HG03025 (cell line): ENCODE data around the gene COX10.

ENCODE experiments used
- ATAC-seq: cut with Tn5 transposase; IDR thresholded peaks from one replicate; pipeline ENCODE4 v1.9.1; 2021; ENCODE audit warnings: mild to moderate bottlenecking, moderate library complexity; ENCODE audit not compliant: unreplicated experiment, low FRiP score

The COX10 gene

GRCh38 chr17:14068542-14069250 is 608 bp upstream of the COX10 start:
- ATAC-seq: peak; percentile 25

- no peak for ATAC-seq
Observed at GRCh38 chr17:14070344-14070984, 1.2 kb downstream of the COX10 start.

GRCh38 chr17:14072881-14073280 is 3.6 kb downstream of the COX10 start:
- ATAC-seq: no peak

- ATAC-seq: no peak
Observed at GRCh38 chr17:14078027-14078426, 8.7 kb downstream of the COX10 start.

GRCh38 chr17:14080847-14081251 is 11.5 kb downstream of the COX10 start:
- ATAC-seq: no peak

GRCh38 chr17:14082848-14083247 is 13.5 kb downstream of the COX10 start:
- no peak for ATAC-seq

GRCh38 chr17:14084955-14085354 is 15.7 kb downstream of the COX10 start:
- ATAC-seq: no peak

GRCh38 chr17:14086189-14086588 is 16.9 kb downstream of the COX10 start:
- no peak for ATAC-seq

- no peak for ATAC-seq
Observed at GRCh38 chr17:14089179-14089578, 19.9 kb downstream of the COX10 start.

GRCh38 chr17:14091367-14091766 is 22.1 kb downstream of the COX10 start:
- ATAC-seq: no peak

GRCh38 chr17:14092808-14093207 is 23.5 kb downstream of the COX10 start:
- no peak for ATAC-seq

GRCh38 chr17:14094676-14095601 is 25.6 kb downstream of the COX10 start:
- ATAC-seq: no peak

GRCh38 chr17:14095631-14096030 is 26.3 kb downstream of the COX10 start:
- ATAC-seq: no peak

- no peak for ATAC-seq
Observed at GRCh38 chr17:14098246-14098645, 28.9 kb downstream of the COX10 start.

- no peak for ATAC-seq
Observed at GRCh38 chr17:14101976-14102375, 32.7 kb downstream of the COX10 start.

GRCh38 chr17:14103836-14104235 is 34.5 kb downstream of the COX10 start:
- ATAC-seq: no peak

- ATAC-seq: no peak
Observed at GRCh38 chr17:14104734-14105133, 35.4 kb downstream of the COX10 start.

GRCh38 chr17:14107889-14108288 is 38.6 kb downstream of the COX10 start:
- ATAC-seq: no peak

GRCh38 chr17:14112407-14112806 is 43.1 kb downstream of the COX10 start:
- ATAC-seq: no peak

GRCh38 chr17:14113137-14113536 is 43.8 kb downstream of the COX10 start:
- no peak for ATAC-seq
